ENCODE measurements around the gene EPOP.
A peak's percentile ranks its signal among the peaks of the same experiment; 100 is the strongest.

The EPOP gene

DNA sequence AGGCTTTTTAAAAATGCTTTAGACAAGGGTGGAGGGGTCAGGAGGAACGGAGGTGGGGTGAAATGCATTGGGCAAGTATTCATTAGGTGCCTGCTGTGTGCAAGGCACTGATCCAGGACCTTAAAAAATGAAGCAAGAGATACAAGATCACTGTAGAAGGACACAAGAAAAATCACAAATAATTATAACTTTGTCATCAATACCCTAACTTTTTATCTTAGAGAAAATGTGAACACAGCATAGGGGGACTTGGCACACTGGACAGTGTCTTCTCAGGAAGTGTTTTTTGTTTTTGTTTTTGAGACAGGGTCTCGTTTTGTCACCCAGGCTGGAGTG lies 7.0 kb downstream of the EPOP start:
- Histone ChIP-seq H3K4me2 (ENCODE audit: low read depth, low read length, poor library complexity, severe bottlenecking) (no peak overlapping the region), H3K4me3 (ENCODE audit: insufficient read depth, low read length, poor library complexity, severe bottlenecking) (no peak overlapping the region), H3F3A (ENCODE audit: insufficient read depth) (no peaks in the 10 kb centered on the region), H3K79me2 (ENCODE audit: insufficient read depth, low read length) (no peaks in the 10 kb centered on the region), H3K9ac (ENCODE audit: low read length) (no peak overlapping the region), H3K9me3 (ENCODE audit: insufficient read depth, low read length) (no peaks in the 10 kb centered on the region), H3K9me2 (replicated peaks; ENCODE audit: insufficient read depth, low read length) (no peaks in the 10 kb centered on the region), H2AFZ (ENCODE audit: low read depth, low read length, severe bottlenecking) (no peak overlapping the region), H4K20me1 (ENCODE audit: low read depth, low read length) (no peaks in the 10 kb centered on the region), H3K27me3 (ENCODE audit: low read length) (no peaks in the 10 kb centered on the region), H3K27ac (ENCODE audit: low read depth, low read length) (no peak overlapping the region), H3K36me3 (ENCODE audit: low read length) (no peaks in the 10 kb centered on the region)
- TF ChIP-seq, protein P1, sequence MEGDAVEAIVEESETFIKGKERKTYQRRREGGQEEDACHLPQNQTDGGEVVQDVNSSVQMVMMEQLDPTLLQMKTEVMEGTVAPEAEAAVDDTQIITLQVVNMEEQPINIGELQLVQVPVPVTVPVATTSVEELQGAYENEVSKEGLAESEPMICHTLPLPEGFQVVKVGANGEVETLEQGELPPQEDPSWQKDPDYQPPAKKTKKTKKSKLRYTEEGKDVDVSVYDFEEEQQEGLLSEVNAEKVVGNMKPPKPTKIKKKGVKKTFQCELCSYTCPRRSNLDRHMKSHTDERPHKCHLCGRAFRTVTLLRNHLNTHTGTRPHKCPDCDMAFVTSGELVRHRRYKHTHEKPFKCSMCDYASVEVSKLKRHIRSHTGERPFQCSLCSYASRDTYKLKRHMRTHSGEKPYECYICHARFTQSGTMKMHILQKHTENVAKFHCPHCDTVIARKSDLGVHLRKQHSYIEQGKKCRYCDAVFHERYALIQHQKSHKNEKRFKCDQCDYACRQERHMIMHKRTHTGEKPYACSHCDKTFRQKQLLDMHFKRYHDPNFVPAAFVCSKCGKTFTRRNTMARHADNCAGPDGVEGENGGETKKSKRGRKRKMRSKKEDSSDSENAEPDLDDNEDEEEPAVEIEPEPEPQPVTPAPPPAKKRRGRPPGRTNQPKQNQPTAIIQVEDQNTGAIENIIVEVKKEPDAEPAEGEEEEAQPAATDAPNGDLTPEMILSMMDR (IDR thresholded peaks at IDR 0.05; ENCODE audit: insufficient read depth, low read length, poor library complexity, severe bottlenecking) = no peak
- no peak for TF ChIP-seq EZH2phosphoT487 (conservative IDR thresholded peaks at IDR 0.05; ENCODE audit: low read length)

DNA sequence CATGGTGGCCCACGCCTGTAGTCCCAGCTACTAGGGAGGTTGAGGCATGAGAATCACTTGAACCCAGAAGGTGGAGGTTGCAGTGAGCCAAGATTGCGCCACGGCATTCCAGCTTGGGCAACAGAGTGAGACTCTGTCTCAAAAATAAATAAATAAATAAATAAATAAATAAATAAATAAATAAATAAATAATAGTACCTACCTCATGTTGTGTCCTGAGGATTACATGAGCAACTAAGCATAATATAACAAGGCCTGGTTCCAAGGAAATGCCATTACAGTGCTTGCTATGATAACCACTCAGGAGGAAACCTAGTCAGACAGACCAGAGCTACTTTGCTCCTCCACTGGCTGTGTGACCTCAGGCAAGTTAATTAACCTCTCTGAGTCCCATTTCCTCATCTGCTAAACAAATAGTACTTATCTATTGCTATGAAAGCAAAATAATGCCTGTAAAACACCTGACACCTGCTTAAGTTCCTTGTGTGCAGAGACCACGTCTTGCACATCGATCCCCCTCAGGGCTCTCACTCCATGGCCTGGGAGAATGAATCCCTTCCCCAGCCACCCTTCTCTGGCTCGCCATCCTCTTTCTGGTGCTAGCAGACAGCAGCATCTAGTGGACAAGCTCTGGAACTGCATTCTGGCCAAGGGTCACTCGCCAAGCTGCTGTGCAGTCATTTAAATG lies 7.5 kb downstream of the EPOP start:
- H2AFZ ChIP-seq (ENCODE audit: low read depth, low read length, severe bottlenecking) = no peak overlapping the region
- no peaks in the 10 kb centered on the region for H3K79me2 ChIP-seq (ENCODE audit: insufficient read depth, low read length)
- no peaks in the 10 kb centered on the region for H3K9me2 ChIP-seq (replicated peaks; ENCODE audit: insufficient read depth, low read length)
- H3K36me3 ChIP-seq (ENCODE audit: low read length) = no peaks in the 10 kb centered on the region
- no peaks in the 10 kb centered on the region for H3K9me3 ChIP-seq (ENCODE audit: insufficient read depth, low read length)
- no peaks in the 10 kb centered on the region for H3K27me3 ChIP-seq (ENCODE audit: low read length)
- H3K27ac ChIP-seq (ENCODE audit: low read depth, low read length) = no peak overlapping the region
- H3K4me2 ChIP-seq (ENCODE audit: low read depth, low read length, poor library complexity, severe bottlenecking) = no peak overlapping the region
- H4K20me1 ChIP-seq (ENCODE audit: low read depth, low read length) = no peaks in the 10 kb centered on the region
- no peak overlapping the region for H3K4me3 ChIP-seq (ENCODE audit: insufficient read depth, low read length, poor library complexity, severe bottlenecking)
- H3K9ac ChIP-seq (ENCODE audit: low read length) = no peak overlapping the region
- TF ChIP-seq EZH2phosphoT487 (conservative IDR thresholded peaks at IDR 0.05; ENCODE audit: low read length) = no peak
- TF ChIP-seq, protein P1 (IDR thresholded peaks at IDR 0.05; ENCODE audit: insufficient read depth, low read length, poor library complexity, severe bottlenecking) = peak; percentile 98
- H3F3A ChIP-seq (ENCODE audit: insufficient read depth) = no peaks in the 10 kb centered on the region

DNA sequence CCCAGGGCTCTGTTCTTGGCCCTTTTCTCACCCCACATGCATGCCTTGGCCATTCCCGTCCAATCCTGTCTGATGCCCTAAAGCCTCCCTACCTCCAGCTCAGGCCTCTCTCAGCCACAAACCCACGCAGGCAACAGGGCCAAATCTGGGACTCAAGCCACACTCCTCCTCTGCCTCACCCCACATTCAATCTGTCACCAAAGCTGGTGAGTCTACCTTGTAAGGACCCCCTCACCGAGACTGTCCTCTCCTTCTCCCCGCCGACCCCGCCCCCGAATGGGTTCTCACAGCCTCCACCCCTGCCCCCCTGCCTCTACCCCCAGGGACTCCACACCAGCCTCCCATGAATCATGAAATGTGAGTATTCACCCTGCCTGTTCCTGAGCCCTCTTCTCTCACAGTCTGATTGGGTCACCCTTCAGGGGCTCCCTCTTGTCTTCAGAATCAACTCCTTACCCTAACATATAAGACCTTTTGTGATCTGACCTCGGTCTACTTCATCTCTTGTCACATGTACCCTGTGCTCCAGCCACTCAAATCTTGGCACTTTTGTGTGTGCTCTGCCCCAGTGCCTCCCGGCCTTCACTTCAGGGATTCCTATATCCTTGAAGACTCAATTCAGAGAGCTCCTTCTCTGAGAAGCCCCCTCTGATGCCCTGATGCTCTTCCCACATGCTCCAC lies 10.7 kb downstream of the EPOP start:
- no peak overlapping the region for H2AFZ ChIP-seq (ENCODE audit: low read depth, low read length, severe bottlenecking)
- no peaks in the 10 kb centered on the region for H3K9me2 ChIP-seq (replicated peaks; ENCODE audit: insufficient read depth, low read length)
- H3K27ac ChIP-seq (ENCODE audit: low read depth, low read length) = no peak overlapping the region
- no peak overlapping the region for H3K4me2 ChIP-seq (ENCODE audit: low read depth, low read length, poor library complexity, severe bottlenecking)
- H3K79me2 ChIP-seq (ENCODE audit: insufficient read depth, low read length) = no peaks in the 10 kb centered on the region
- H3K4me3 ChIP-seq (ENCODE audit: insufficient read depth, low read length, poor library complexity, severe bottlenecking) = no peak overlapping the region
- H3K9me3 ChIP-seq (ENCODE audit: insufficient read depth, low read length) = no peaks in the 10 kb centered on the region
- no peak overlapping the region for H3K9ac ChIP-seq (ENCODE audit: low read length)
- no peaks in the 10 kb centered on the region for H3K27me3 ChIP-seq (ENCODE audit: low read length)
- no peaks in the 10 kb centered on the region for H3F3A ChIP-seq (ENCODE audit: insufficient read depth)
- H3K36me3 ChIP-seq (ENCODE audit: low read length) = no peaks in the 10 kb centered on the region
- H4K20me1 ChIP-seq (ENCODE audit: low read depth, low read length) = no peaks in the 10 kb centered on the region
- TF ChIP-seq, protein P1 (IDR thresholded peaks at IDR 0.05; ENCODE audit: insufficient read depth, low read length, poor library complexity, severe bottlenecking) = no peak
- no peak for TF ChIP-seq EZH2phosphoT487 (conservative IDR thresholded peaks at IDR 0.05; ENCODE audit: low read length)
